Erythroblast (primary cell): ENCODE results near the gene GATAD2B.

ENCODE experiments used
- GATA1 ChIP-seq: IDR thresholded peaks from 2 replicates; pipeline ENCODE4 v1.6.1; 2011; ENCODE audit warnings: low read depth, mild to moderate bottlenecking, control low read depth, low read length, moderate library complexity
- POLR2A ChIP-seq: IDR thresholded peaks from 2 replicates; pipeline ENCODE4 v1.6.1; 2011; ENCODE audit warnings: mild to moderate bottlenecking, low read length

GRCh38 chr1:153928791-153929341, 6.1 kb upstream of the GATAD2B start:
- TF ChIP-seq POLR2A (no peak), GATA1 (no peak)
